ENCODE measurements around the gene POLD4.

The POLD4 gene

DNA sequence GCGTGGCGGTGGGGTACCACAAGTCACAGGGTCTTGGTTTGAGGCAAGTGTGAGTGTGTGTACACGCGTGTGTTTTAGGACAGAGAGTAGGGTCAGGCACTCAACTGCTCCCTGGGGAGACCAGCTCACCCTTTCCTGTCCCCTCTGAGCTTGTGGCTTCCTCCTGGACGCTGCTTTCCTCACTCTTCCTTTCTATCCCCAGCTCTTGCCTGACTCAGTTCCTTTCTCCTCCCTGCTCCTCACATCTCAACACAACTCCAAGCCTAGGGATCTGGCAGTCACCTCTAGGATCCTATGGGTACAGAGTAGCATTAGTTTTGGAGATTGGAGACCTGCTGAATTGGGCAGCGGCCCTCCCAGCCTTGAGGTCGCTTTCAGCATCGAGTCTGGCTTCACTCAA lies 15.9 kb upstream of the POLD4 start:
- Histone ChIP-seq H3K4me1 (ENCODE audit: insufficient read depth, low read length) (peaks cover 22% of the 10 kb centered on the region), H3K36me3 (ENCODE audit: insufficient read depth, low read length) (no peaks in the 10 kb centered on the region), H3K9me3 (ENCODE audit: control insufficient read depth, insufficient read depth, low read length) (no peaks in the 10 kb centered on the region), H3K9ac (ENCODE audit: low read depth, low read length) (no peak overlapping the region)

DNA sequence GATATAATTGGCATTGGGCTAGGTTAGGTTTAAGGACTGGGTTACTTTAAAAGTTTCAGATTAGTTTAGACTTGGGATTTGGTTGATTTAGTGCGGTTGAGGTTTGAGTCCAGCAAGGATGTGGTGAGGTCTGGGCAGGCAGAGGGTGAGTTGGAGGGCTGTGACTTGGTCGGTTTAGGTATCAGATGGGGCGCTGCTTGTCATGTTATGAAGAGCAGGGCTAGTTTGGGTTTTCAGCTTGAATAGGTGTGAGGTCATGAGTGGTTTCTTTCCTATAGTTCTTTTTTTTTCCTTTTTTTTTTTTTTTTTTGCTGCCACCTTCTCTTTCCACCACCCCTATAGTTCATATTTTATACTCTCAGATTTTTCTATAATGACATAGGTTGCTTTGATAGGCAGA lies 15.3 kb upstream of the POLD4 start:
- H3K4me1 ChIP-seq (ENCODE audit: insufficient read depth, low read length) = peaks cover 22% of the 10 kb centered on the region

DNA sequence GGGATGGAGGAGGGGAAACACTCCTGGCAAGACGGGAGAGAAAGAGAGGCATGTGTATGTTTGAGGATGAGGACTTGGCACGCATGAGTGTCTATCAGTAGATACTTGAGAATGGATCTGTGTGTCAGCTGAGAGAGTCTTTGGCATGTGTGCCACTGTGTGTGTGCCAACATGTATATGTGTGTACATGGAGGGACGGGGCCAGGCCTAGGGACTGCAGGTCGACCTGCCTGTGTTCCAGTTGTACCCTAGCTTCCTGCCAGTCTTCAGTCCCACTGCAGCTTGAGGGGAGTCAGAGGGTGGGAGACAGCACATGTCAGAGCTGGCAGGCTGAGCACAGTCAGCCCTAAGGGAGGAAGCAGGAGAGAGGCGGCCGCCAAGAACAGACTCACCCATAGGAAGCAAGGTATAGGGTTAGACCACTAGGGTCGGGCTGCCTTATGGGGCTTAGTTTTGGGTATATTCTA lies 14.4 kb upstream of the POLD4 start:
- peaks cover 22% of the 10 kb centered on the region for H3K4me1 ChIP-seq (ENCODE audit: insufficient read depth, low read length)

More for the DNA sequence above, 15.3 kb upstream of the POLD4 start:
- Histone ChIP-seq H3K9ac (ENCODE audit: low read depth, low read length) (no peak overlapping the region), H3K9me3 (ENCODE audit: control insufficient read depth, insufficient read depth, low read length) (no peaks in the 10 kb centered on the region), H3K36me3 (ENCODE audit: insufficient read depth, low read length) (no peaks in the 10 kb centered on the region)

DNA sequence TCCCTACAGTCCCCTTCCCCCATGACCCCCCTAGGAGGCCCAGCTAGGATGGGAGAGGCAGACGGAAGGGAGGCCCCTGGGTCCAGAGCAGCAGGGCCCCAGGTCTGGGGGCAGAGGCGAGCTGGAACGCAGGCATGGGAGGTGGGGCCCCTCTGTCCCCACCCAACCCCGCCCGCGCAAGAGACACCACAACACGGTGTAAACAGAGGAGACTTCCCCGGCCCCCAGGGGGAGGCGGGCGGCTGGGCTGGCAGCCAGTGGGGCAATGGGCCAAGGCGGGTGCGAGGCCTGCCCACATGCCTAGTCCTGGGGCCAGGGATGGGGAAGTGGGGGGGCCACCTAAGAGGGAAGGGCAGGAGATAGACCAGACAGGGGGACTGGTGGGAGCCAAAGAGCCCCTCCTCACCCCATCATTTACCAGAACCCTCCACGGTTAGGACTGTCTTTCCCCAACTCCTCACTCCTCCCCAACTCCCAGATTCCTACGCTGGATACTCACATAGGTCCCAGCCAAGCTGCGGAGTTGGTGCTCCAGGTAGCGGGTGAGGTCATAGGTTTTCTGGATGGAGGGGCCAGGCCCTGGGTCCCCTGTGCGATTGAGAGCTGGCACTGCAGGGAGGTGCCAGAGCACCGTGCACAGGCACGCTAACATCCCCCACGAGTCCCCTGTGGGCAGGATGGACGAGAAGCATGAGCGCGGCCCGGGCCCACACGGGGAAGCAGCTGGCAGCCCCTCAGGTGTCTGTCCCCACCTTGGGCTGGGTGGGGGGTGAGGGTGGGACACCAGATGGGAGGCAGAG lies 13.8 kb upstream of the POLD4 start:
- Histone ChIP-seq H3K4me1 (ENCODE audit: insufficient read depth, low read length) (peaks cover 22% of the 10 kb centered on the region), H3K9ac (ENCODE audit: low read depth, low read length) (no peak overlapping the region), H3K9me3 (ENCODE audit: control insufficient read depth, insufficient read depth, low read length) (no peaks in the 10 kb centered on the region), H3K36me3 (ENCODE audit: insufficient read depth, low read length) (no peaks in the 10 kb centered on the region)

More for the DNA sequence above, 14.4 kb upstream of the POLD4 start:
- no peak overlapping the region for H3K9ac ChIP-seq (ENCODE audit: low read depth, low read length)
- H3K36me3 ChIP-seq (ENCODE audit: insufficient read depth, low read length) = no peaks in the 10 kb centered on the region
- no peaks in the 10 kb centered on the region for H3K9me3 ChIP-seq (ENCODE audit: control insufficient read depth, insufficient read depth, low read length)

DNA sequence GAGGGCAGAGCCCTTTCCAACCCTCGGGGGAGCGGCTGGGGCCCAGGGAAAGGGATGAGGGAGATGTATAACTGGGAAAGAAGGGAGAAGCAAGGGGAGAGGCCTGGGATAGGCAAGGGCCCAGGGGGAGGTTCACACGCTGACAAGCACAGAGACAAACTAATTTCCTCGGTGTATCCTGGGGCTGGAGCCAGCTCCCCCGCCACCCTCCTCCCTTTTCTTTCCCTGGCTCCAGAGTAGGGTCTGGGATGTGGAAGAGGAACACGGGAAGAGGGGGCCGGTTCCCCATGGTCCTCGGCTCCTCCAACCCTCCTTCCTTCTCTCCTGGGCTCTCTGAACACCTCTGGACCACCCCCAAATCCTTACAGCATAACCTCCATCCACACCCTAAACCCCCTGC lies 13.2 kb upstream of the POLD4 start:
- no peak overlapping the region for H3K9ac ChIP-seq (ENCODE audit: low read depth, low read length)
- H3K36me3 ChIP-seq (ENCODE audit: insufficient read depth, low read length) = no peaks in the 10 kb centered on the region
- no peaks in the 10 kb centered on the region for H3K9me3 ChIP-seq (ENCODE audit: control insufficient read depth, insufficient read depth, low read length)
- peaks cover 19% of the 10 kb centered on the region for H3K4me1 ChIP-seq (ENCODE audit: insufficient read depth, low read length)

DNA sequence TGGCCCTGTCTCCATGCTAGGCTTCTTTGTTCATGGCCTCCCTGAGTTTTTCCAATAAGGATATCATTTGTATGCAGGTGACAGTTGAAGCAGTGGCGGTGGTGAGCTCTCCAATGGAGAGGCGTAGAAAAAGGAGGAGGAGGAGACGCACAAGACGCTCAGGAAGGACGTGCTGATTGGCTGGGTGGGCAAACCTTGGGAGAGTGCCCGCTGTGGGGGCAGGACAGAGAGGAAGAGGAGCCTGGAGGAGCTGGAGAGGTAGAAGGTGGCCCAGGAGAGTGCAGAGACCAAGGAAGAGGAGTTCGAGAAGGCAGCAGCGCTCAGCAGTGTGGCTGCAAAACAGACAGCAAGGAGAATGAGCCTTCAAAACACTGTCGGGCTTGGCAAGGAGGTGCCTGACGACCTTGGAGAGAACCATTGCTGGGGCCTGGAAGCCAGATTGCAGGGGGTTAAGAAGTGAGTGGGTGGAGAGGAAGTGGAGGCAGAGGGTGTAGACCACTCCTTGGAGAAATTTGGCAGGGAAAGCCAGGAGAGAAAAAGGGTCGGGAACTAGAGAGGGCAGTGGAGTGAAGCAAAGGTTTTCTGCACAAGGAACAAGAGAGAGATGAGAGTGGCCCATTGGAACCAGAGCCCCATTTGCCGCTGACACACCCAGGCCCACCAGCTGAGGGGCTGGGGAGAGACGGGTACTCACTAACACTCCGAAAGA lies 12.5 kb upstream of the POLD4 start:
- no peak overlapping the region for H3K9ac ChIP-seq (ENCODE audit: low read depth, low read length)
- peaks cover 13% of the 10 kb centered on the region for H3K4me1 ChIP-seq (ENCODE audit: insufficient read depth, low read length)
- H3K9me3 ChIP-seq (ENCODE audit: control insufficient read depth, insufficient read depth, low read length) = no peaks in the 10 kb centered on the region
- H3K36me3 ChIP-seq (ENCODE audit: insufficient read depth, low read length) = no peaks in the 10 kb centered on the region

DNA sequence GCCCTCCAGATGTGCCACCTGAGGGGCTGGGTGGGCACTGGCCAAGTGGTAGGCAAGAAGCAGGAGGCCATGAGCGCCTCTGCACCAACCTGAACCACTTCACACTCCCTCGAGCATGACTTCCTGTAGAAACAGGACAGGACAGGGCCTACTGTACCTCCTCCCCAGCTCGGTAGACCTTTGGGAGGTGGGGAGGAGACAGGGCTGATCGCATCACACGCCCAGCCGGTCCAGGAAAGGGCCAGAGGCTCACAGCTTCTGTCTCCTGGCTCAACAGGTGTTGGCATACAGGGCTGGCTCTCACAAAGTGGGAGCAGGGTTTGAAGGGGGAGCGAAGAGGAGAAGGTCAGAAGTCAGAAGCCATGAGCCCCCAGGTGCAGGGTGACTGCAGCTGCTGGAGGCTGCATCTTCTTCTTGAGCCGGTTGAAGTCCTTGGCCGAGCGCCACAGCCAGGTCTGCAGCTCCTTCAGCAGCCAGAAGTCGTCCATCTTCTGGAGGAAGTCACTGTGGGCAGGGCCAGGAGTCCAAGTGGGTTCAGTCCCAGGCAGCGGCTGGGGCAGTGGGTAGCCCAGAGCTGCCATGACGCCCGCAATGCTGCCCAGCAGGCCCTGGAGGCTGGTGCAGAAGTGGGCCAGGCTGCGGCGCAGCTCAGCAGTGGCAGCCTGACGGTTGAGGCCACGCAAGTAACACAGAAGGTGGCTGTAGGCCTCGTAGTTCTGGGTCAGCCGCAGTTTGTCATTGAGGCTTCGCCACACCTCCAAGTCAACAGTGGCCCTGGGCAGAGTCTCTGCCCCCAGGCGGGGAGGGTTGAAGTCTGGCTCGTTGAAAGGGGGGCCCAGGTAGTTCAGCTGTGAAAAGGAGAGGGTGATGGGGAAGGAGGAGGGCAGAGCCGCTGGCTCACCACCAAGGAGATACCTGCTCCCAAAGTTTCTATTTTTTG lies 11.7 kb upstream of the POLD4 start:
- no peaks in the 10 kb centered on the region for H3K36me3 ChIP-seq (ENCODE audit: insufficient read depth, low read length)
- H3K9me3 ChIP-seq (ENCODE audit: control insufficient read depth, insufficient read depth, low read length) = no peaks in the 10 kb centered on the region
- peaks cover 9% of the 10 kb centered on the region; the same call in 1 of the 2 replicates for H3K4me1 ChIP-seq (ENCODE audit: insufficient read depth, low read length)
- no peak overlapping the region for H3K9ac ChIP-seq (ENCODE audit: low read depth, low read length)

DNA sequence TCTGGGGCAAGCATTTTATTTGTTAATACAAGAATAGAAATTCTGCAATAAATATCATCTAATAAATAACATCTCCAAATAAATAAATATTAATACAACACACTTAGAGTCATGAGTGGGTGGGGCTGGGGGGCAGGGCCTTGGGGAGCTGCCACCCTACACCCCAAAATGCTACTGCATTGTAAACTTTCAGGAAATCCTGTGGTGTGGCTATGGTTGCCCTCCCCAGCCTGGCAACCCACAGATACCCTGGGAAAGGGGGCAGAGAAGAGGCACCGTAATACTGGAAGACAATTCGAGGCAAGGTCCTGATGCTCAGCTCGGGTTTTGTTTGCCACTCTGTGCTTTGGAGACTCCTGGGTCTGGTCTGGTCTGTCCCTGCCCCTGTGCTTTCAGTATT lies 10.8 kb upstream of the POLD4 start:
- H3K36me3 ChIP-seq (ENCODE audit: insufficient read depth, low read length) = no peaks in the 10 kb centered on the region
- peaks cover 9% of the 10 kb centered on the region; the same call in 1 of the 2 replicates for H3K4me1 ChIP-seq (ENCODE audit: insufficient read depth, low read length)
- no peaks in the 10 kb centered on the region for H3K9me3 ChIP-seq (ENCODE audit: control insufficient read depth, insufficient read depth, low read length)
- no peak overlapping the region for H3K9ac ChIP-seq (ENCODE audit: low read depth, low read length)

DNA sequence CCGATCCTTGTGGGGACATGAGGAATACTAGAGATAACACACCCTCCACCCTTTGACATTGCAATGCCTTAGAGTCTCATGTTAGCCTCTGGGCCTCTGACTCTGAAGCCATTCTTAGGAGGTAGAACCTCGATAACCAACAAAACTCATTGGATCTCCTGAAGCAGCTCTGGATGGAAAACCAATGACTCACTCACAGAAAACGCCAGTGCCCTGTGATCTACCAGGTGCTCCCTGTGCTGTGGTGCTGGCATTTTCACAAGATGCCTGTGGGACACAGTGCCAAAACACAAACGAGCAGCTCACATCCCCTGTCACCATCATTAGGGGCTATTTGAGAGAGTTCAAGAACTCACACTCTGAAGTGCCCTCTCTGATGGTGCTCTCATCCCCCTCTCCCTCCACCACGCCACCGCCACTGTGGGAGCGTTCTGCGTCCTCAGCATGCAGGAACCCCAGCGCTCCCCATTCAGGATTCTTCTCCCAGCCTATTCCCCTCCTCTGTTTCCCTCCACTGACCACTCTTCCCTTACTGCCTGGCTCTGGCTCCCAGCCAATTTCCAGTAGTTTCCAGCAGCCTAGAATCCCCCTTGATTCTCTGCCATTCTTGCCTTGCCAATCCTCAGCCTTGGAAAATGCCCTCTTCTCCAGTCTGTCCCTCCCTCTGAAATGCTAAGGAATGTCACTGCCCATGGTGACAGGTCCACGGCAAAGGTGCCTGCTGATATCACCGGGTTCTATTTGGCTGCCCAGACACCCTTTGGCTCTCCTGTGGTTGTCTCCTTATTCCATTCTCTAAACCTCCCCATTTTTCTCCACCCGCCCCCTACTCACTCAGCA lies 4.7 kb upstream of the POLD4 start:
- no peak overlapping the region for H3K9ac ChIP-seq (ENCODE audit: low read depth, low read length)
- H3K9me3 ChIP-seq (ENCODE audit: control insufficient read depth, insufficient read depth, low read length) = no peaks in the 10 kb centered on the region
- H3K36me3 ChIP-seq (ENCODE audit: insufficient read depth, low read length) = no peaks in the 10 kb centered on the region
- H3K4me1 ChIP-seq (ENCODE audit: insufficient read depth, low read length) = peaks cover 21% of the 10 kb centered on the region

DNA sequence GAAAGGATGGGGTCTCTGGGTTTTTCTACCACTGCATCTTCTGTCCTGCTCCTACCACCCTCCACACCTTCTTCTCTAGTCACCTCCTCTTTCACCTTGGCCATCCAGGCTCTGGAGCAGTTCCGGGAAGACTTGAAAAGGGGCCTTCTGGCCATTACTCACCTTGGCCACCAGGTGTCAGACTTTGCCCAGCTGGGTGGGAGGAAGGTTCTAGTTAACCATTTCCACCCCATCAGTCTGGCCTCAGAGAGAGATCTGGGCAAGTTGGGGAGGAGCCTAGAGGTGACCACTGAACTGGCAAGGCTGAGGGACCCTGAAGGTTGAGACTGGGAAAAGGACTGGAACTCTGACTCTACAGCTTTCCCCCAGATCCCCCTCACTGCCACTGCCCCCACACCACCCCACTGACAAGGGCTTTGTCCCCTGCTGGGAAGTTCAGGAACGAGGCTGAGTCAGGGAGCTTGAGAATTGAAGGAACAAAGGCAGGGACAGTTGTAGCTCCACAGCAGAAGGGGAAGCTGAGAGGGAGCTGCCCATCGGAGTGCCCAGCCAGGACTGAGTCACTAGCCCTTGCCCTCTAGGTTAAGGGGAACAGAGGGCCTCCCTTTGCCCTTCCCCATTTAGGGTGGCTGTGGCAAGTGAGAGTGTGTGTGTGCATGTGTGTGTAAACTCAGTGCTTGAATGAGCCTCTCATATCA lies 3.7 kb upstream of the POLD4 start:
- no peak overlapping the region for H3K9ac ChIP-seq (ENCODE audit: low read depth, low read length)
- H3K4me1 ChIP-seq (ENCODE audit: insufficient read depth, low read length) = peaks cover 21% of the 10 kb centered on the region
- H3K36me3 ChIP-seq (ENCODE audit: insufficient read depth, low read length) = no peaks in the 10 kb centered on the region

DNA sequence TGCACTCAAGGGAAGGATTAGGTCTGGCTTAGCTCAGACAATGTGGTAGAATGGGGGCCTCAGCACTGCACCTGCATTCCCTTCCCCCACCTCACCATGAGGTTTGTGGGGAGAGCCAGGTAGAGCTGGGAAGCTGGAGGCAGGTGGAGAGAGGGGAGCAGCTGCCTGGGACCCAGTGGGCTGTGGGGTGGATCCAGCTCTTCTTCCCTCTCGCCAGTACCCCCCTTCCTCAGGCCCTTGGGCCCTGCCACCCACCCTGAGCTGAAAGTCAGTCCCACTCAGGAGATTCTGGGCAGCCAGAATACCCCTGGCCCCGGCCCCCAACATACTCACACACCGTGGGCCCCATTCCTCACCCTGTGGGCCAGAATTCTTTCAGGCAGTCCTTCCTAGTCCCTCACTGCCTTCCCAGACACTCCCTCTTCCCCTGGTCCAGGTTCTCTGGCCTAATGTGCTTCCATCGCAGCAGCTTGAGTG lies 3.1 kb upstream of the POLD4 start:
- H3K9ac ChIP-seq (ENCODE audit: low read depth, low read length) = no peak overlapping the region

More for the DNA sequence above, 3.7 kb upstream of the POLD4 start:
- H3K9me3 ChIP-seq (ENCODE audit: control insufficient read depth, insufficient read depth, low read length) = no peaks in the 10 kb centered on the region

DNA sequence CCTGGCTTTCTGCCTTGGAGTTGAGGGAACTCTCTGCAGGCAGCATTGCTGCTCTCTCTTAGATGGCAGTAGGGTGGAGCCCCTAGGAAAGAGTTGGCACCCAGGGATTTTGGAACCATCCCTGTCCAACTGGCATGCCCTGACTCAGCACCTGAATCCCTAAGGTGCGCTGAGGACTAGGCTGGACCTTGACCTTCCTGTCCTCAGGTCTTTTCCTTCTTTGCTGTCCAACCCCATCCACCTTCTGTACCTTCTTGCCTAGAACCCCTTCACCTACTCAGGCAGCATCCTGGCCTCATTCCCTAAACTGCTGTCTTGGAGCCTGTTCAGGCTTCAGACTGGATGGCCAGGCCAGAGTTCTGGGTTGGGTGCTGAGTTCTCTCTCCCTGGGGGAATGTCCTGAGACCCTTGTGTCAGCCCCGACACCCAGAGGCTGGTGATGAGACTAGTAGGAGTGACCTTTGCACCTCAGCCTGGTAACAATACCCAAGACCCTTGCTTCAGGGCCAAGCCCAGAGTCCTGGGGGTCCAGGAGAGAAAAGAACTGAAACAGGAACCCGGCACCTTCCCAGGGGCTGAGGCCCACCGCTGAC lies 2.5 kb upstream of the POLD4 start:
- H3K4me1 ChIP-seq (ENCODE audit: insufficient read depth, low read length) = peaks cover 24% of the 10 kb centered on the region
- H3K9ac ChIP-seq (ENCODE audit: low read depth, low read length) = no peak overlapping the region
- H3K9me3 ChIP-seq (ENCODE audit: control insufficient read depth, insufficient read depth, low read length) = no peaks in the 10 kb centered on the region
- no peaks in the 10 kb centered on the region for H3K36me3 ChIP-seq (ENCODE audit: insufficient read depth, low read length)

More for the DNA sequence above, 3.1 kb upstream of the POLD4 start:
- Histone ChIP-seq H3K4me1 (ENCODE audit: insufficient read depth, low read length) (peaks cover 22% of the 10 kb centered on the region), H3K36me3 (ENCODE audit: insufficient read depth, low read length) (no peaks in the 10 kb centered on the region), H3K9me3 (ENCODE audit: control insufficient read depth, insufficient read depth, low read length) (no peaks in the 10 kb centered on the region)
